8988T (cell line): ENCODE measurements around the gene KATNAL1.
"Not testable (repeated sequence)": the region's sequence is repeated elsewhere in the genome, so short reads cannot be mapped to it uniquely, and the experiment has no call there.

ENCODE experiments used
- DNase-seq: peaks from one replicate; pipeline ENCODE4 v3.0.0; 2011

Gene KATNAL1

GRCh38 chr13:30290812-30291436 is 16.4 kb downstream of the KATNAL1 start:
- no peak for DNase-seq

- DNase-seq: no peak
Observed at GRCh38 chr13:30289533-30289932, 17.8 kb downstream of the KATNAL1 start.

GRCh38 chr13:30286059-30286458 is 21.3 kb downstream of the KATNAL1 start:
- not testable (repeated sequence) for DNase-seq

GRCh38 chr13:30276178-30276577 is 31.2 kb downstream of the KATNAL1 start:
- DNase-seq: no peak

GRCh38 chr13:30274083-30274482 is 33.3 kb downstream of the KATNAL1 start:
- DNase-seq: no peak

GRCh38 chr13:30270035-30270434 is 37.3 kb downstream of the KATNAL1 start:
- DNase-seq: not testable (repeated sequence)

GRCh38 chr13:30268673-30269072 is 38.7 kb downstream of the KATNAL1 start:
- DNase-seq: no peak

- no peak for DNase-seq
Observed at GRCh38 chr13:30266756-30267155, 40.6 kb downstream of the KATNAL1 start.

- not testable (repeated sequence) for DNase-seq
Observed at GRCh38 chr13:30259149-30259733, 48.1 kb downstream of the KATNAL1 start.

GRCh38 chr13:30257468-30258099 is 49.8 kb downstream of the KATNAL1 start:
- no peak for DNase-seq

- DNase-seq: no peak
Observed at GRCh38 chr13:30256713-30257467, 50.5 kb downstream of the KATNAL1 start.

GRCh38 chr13:30255696-30256095 is 51.7 kb downstream of the KATNAL1 start:
- DNase-seq: no peak

- DNase-seq: no peak
Observed at GRCh38 chr13:30253830-30254229, 53.5 kb downstream of the KATNAL1 start.

- no peak for DNase-seq
Observed at GRCh38 chr13:30247406-30247805, 59.9 kb downstream of the KATNAL1 start.

GRCh38 chr13:30241532-30241931 is 65.8 kb downstream of the KATNAL1 start:
- DNase-seq: no peak

- DNase-seq: no peak
Observed at GRCh38 chr13:30240608-30241007, 66.7 kb downstream of the KATNAL1 start.

GRCh38 chr13:30235216-30235615 is 72.1 kb downstream of the KATNAL1 start:
- no peak for DNase-seq

- no peak for DNase-seq
Observed at GRCh38 chr13:30234619-30235162, 72.7 kb downstream of the KATNAL1 start.

- no peak for DNase-seq
Observed at GRCh38 chr13:30224732-30225131, 82.6 kb downstream of the KATNAL1 start.

- no peak for DNase-seq
Observed at GRCh38 chr13:30222254-30222653, 85.1 kb downstream of the KATNAL1 start.

GRCh38 chr13:30216111-30216510 is 91.2 kb downstream of the KATNAL1 start:
- no peak for DNase-seq

- DNase-seq: no peak
Observed at GRCh38 chr13:30212256-30212655, 95.1 kb downstream of the KATNAL1 start.

- no peak for DNase-seq
Observed at GRCh38 chr13:30211745-30212144, 95.6 kb downstream of the KATNAL1 start.
